NB4 (cell line): ENCODE measurements around the gene TMED4.

Experiments used
- MYC ChIP-seq: IDR thresholded peaks from 2 replicates; pipeline ENCODE4 v1.6.1; 2011; ENCODE audit warnings: low read depth, low read length
- POLR2A ChIP-seq: IDR thresholded peaks from 2 replicates; pipeline ENCODE4 v1.6.1; 2011; ENCODE audit warnings: mild to moderate bottlenecking; ENCODE audit not compliant: insufficient read length; ENCODE audit errors: extremely low read depth

DNA sequence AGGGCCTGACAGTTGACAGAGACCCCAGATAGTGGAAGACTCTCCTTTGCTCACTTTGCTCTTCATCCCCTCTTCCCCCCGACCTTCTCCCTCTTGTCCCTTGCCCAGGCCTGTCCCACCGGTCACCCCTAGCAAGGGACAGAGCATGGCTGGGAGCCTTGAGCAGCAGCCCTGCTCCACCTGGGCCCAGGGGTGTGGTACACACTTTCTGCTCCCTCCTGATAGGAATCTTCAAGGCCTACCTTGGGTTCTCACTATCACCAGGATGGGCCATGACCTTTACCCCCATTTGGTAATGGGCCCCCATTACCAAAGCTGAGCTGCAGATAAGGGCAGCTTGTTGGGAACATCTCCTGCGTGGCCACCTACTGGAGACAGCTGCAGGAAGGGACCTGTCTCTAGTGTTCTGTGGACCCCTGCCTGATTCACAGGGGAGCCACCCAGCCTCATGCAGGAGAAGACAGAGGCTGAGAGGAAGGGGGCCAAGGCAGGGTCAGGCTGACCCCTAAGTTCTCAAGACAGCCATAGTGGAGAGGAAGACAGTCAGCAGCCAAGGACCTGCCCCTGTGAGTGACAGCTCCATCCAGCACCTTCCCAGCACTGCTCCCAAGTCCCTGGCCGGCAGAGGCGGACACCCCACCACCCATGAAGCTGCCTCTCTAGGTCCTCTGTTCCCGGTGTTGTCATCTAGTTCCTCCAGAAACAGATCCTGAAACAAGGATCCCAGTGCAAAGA lies 40.0 kb downstream of the TMED4 start:
- TF ChIP-seq POLR2A (no peak), MYC (no peak)
